NCI-H2196 treated with DMSO at 0.1 percent for 48 hours (cell line): ENCODE measurements around the gene KLHDC8A.
"Not testable (repeated sequence)": the region's sequence is repeated elsewhere in the genome, so short reads cannot be mapped to it uniquely, and the experiment has no call there.

ENCODE experiments used
- DNase-seq: peaks from one replicate; lab custom pipeline; 2025; ENCODE audit not compliant: unreplicated experiment; lab: John Stamatoyannopoulos, UW

Gene KLHDC8A

GRCh38 chr1:205371871-205372660, 15.3 kb upstream of the KLHDC8A start:
- no peak for DNase-seq

- DNase-seq: peak; percentile 46
Observed at GRCh38 chr1:205370780-205371179, 14.1 kb upstream of the KLHDC8A start.

DNA sequence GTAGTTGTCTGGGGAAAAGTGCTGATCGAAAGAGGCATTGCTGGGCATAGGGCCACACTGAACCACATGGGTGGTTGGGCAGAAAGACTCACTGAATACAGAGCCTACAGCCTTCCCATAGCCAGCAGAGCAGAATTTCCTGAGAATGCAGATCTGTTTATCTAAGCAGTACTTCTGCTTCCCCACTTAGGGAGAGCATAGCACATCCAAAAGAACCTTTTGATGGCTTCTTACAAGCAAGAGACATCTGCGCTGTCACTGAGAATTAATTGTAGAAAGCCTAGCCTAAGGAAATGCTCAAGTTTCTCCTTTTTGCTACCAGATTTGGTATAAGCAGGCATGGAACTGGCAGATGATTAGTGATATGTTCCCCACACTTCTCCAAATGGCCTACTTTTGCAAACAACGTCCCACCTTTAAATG, 13.0 kb upstream of the KLHDC8A start:
- DNase-seq: no peak

DNA sequence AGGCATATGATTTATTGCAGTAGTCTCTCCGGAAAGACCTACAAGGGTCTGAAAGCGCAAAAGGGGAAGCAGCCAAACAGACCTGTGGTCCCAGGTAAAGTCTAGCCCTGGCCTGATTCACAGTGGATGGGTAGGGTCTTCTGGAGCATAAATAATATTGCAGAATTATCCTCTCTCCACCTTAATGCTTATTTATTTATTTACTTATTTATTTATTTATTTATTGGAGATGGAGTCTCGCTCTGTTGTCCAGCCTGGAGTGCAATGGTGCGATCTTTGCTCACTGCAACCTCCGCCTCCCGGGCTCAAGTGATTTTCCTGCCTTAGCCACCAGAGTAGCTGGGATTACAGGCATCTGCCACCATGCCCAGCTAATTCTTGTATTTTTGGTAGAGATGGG, 11.8 kb upstream of the KLHDC8A start:
- DNase-seq: no peak

DNA sequence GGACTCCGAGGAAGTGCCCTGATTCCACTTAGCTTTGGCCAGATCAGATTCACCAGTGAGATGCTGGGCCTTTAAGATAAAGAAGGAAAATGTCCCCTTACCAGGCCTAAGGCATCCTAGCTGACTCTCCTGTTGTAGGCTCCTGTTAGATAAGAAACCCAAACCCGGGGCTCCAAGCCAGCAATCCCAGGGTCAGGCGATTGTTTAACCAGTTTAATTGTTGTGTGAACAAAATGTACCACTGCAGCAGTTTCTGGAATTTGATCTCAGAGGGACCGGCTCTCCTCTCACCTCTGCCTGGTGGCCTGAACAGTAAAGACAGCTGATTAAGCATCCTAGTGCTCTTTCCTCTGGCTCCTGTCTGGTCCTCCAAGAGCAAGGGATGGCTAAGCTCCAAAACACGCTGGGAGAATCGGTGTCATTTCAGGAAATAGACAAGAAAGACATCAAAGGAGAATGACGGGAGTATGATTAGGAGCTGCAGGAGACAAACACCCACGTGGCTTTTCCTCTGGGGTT, 9.3 kb upstream of the KLHDC8A start:
- DNase-seq: peak; percentile 83

GRCh38 chr1:205365086-205365485, 8.4 kb upstream of the KLHDC8A start:
- not testable (repeated sequence) for DNase-seq

- DNase-seq: no peak
Observed at GRCh38 chr1:205360891-205361290, 4.2 kb upstream of the KLHDC8A start.

DNA sequence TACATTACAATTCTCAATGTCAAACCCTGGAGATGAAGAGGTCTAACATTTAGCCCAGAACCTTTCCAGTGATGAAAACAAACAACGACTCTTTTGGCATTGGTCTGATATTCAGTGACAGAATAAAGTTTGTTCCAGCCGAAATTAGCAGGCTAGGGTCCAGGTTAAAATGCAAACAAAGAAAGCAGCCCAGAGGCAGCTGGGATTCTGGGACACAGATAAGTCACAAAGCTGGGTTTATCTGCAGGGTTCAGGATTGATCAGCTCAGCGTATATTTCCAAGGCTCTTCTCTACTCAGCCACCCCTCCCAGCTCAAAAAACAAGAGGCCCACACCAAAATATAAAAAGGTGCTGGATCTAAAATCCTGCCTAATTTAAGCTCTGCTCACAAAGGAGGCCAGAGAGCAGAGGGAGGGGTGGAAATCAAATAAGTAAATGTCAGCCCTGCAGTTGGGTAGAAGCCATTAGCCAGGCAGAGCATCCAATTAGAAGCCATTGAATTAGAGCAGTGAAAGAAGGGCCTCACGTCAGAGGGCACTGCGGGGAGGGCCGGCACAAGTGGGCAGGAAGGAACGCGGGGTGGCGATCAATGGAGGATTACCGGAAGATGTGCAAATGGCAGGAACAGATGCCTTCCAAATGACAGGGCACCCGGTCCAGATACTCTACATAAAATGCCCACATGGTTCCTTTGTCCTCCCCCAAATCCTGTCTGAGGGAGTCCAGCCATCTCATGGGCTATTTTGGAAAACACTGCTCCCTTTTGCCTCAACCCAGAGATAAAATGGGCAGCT, 3.2 kb upstream of the KLHDC8A start:
- DNase-seq: no peak

DNA sequence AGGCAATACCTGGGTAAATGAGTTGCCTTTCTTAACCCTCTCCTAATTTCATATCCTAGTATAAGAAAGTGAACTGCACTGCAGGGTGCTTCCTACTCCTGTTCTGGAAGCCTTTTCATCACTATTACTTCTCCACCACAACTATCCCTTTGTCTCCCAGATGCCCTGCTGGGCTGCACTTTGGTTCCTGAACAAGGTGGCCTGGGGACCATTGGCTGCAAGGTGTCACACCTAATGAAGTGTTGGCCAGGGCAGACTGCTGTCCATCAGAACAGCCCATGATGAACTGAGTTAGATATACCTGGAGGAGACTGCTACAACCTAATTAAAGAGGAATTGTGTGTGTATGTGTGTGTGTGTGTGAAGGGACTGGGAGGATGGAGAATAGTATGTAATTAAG, 1.9 kb upstream of the KLHDC8A start:
- no peak for DNase-seq

DNA sequence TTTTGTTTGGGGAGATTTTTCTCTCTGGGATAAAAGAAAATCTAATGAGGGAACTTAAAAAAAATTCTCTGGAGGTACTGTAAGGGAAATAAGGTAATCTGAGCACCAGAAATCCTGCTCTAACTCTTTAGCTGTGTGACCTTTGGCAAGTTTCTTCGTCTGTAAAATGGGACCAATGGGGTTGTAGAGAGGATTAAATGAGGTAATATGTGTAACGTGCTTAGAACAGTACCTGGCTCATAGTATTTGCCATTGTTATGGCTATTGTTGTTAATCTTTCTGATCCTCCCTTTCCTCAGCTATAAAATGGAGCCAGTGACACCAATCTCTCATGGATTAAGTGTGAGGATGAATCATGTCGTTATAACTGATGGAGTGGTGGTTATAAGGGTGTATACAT, 845 bp upstream of the KLHDC8A start:
- DNase-seq: no peak

DNA sequence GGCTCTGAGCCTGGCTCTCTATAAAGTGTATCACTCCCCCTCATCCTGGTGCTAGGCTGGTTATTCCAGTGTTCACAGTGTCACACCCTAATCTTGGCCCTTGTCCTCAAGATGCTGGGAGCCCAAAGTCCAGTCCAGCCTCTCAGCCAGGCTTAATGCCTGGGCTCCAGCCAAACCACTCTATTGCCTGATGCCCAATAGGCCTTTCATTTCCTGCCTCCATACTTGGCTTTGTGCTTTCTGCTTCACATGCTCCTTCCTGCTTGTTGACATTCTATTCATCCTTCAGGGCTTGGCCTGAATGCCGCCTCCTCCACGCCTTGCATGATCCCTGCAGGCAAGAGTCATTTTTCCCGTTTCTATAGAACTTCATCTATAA, 1.7 kb downstream of the KLHDC8A start:
- peak; percentile 65 for DNase-seq

GRCh38 chr1:205354259-205355074, 2.3 kb downstream of the KLHDC8A start:
- peak; percentile 57 for DNase-seq

- no peak for DNase-seq
Observed at GRCh38 chr1:205353612-205354011, 3.1 kb downstream of the KLHDC8A start.

DNA sequence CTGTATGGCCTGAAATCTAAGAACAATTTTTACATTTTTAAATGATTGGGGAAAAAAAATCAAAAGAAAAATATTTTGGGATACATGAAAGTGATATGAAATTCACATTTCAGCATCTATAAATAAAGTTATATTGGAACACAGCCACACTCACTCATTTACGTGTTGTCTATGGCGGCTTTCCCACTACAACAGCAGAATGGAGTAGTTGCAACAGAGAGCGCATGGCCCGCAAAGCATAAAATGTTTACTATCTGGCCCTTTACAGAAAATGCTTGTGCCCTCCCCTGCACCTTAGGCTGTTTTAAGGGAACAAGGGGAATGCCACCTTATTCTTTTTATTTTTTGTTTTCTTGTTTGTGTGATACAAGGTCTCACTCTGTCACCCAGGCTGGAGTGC, 3.5 kb downstream of the KLHDC8A start:
- DNase-seq: no peak

DNA sequence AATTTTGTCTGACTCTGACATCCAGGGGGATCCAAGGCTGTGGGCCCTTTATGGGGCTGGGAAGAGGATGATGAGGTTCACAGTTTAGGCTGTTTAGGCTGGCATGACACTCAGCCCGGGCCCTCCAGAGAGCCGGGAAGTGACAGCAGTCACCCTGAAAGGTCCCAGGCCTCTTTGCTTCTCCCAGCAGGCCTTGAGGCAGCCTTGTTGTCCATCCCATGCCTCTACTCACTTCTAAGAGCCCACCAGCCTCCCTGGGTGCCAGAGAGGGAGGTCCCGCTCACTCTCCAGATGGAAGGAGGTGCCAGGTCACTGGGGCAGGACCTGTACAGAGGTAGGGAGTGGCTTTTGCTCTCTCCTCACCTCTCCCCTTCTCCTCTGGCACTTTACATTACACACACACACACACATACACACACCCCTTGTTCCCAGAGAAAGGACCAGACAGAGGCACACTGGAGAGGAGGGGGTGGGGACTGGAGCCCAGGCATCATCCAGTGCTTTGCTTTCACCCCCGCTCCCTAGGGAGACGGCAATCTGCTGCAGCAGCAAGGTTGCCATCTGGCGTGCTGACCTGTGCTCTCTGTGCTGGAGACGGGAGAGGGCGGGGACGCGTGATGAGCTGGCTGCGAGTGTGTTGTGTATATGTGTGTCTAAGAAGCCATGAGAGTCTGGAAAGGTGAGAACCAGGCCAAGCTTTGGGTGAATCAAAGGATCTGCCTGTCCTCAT, 4.6 kb downstream of the KLHDC8A start:
- peak; percentile 76 for DNase-seq

DNA sequence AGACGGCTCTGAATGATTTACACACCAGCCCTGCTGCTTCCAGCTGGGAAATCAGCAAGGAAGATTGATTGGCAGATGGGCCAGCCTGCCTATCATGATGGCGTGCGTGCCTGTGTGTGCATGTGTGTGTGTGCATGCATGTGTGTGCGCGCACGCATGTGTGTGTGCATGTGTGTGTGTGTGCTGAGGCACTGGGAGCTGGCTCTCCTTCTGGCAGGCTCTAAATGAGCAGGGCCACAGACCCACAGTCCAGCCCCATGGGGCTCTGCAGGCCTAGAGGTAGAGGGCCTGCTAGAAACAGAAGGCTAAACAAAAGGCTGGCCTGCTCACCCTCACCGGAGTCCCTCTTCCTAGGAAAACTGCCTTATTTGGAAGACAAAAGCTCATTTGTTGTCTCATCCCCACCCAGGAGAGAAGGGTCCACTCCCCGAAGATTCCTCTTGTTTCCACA, 6.0 kb downstream of the KLHDC8A start:
- DNase-seq: no peak

- no peak for DNase-seq
Observed at GRCh38 chr1:205350124-205350523, 6.6 kb downstream of the KLHDC8A start.

DNA sequence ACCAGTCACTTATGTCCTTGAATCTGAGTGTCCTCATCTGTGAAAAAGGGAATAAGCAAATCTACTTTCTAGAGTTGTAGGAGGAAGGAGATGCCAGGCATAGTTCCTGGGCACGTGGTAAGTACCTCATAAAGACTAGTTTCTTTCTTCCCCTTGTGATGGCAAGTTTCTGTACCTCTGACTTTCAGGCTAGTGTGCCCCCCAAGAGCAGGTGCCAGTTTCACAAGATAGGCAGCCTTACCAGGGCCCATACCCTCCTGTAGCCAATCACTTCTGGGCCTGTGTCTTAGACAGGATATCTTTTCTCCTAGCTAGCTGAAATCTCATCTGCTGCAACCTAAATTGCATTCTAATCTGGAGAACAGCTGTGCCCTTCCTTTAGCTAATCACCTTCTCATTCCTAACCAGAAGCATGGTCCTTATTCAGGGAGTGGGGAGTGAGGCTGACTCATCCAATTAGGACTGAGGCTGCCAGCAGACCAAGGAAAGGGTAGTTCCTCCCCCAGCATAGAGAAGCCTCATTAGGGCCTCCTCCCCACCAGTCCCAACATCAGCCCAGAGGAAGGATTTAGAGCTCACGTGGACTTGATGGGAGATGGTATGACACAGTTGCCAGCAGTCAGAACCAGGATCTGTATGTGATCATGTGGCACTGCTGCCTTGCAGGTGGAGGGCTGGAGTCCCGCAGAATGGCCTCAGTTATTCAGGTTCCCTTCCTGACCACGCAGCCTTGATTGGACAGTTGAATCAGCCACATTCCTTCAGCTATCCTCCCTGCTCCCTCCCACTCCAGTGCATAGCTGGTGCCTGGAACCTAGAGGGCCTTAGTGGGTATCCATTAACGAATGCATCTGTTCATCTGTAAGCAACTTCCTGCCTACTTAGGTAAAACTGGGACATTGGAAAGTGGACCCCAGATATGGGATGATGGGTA, 7.9 kb downstream of the KLHDC8A start:
- no peak for DNase-seq

DNA sequence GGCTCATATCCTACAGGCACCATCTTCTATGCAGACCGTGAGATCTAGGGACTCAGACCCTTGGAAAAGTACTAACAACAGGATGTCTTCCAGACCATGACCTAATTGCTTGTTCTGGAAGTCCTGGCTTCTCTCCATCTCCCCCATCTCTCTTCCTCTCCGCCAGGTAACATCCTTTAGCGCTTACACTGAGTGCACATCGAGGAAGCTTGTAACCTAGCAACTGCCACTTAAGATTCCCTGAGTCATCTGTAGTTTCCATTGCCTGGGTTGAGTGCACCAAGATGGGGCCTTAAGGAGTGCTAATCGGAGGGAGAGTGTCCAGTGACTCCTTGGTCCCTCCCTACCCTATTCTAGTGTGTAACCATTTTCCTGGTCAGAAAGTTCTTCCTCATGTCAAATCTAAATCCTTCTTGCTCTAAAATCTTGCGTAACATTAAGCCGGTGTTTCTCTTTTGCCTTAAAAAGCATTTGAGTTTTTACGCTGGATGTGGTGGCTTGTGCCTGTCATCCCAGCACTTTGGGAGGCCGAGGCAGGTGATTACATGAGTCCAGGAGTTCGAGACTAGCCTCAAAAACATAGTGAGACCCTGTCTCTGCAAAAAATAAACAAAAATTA, 9.7 kb downstream of the KLHDC8A start:
- no peak for DNase-seq
